ENCODE measurements around the gene IDI1.
"Not testable (repeated sequence)": the region's sequence is repeated elsewhere in the genome, so short reads cannot be mapped to it uniquely, and the experiment has no call there.

Gene IDI1

GRCh38 chr10:1063232-1063865, 14.4 kb upstream of the IDI1 start:
- DNase-seq, result no peak

- no peak for DNase-seq
These were observed 13.2 kb upstream of the IDI1 start for GRCh38 chr10:1061930-1062774.

GRCh38 chr10:1059902-1060301, 11.0 kb upstream of the IDI1 start:
- DNase-seq, result no peak

- no peak for DNase-seq
These were observed 9.1 kb upstream of the IDI1 start for GRCh38 chr10:1058017-1058416.

GRCh38 chr10:1057106-1057657, 8.3 kb upstream of the IDI1 start:
- no peak for DNase-seq

- peak; percentile 50 for DNase-seq
These were observed 7.6 kb upstream of the IDI1 start, which contains the start of gene WDR37 for GRCh38 chr10:1056326-1057105. Gene WDR37, plus strand, starts transcription at chr10:1056385. Its CDS starts 15,771 bp downstream, at chr10:1072156.

- no peak for DNase-seq
These were observed 5.8 kb upstream of the IDI1 start for GRCh38 chr10:1054684-1055083.

- peak; percentile 1 for DNase-seq
These were observed 1.6 kb upstream of the IDI1 start for GRCh38 chr10:1050554-1050953.

GRCh38 chr10:1050145-1050544, 1.2 kb upstream of the IDI1 start:
- no peak for DNase-seq

- DNase-seq, result no peak
These were observed 573 bp upstream of the IDI1 start for GRCh38 chr10:1049425-1049958.

- peak; percentile 42 for DNase-seq
These were observed 579 bp downstream of the IDI1 start for GRCh38 chr10:1048349-1048731.

- DNase-seq, result no peak
These were observed 982 bp downstream of the IDI1 start for GRCh38 chr10:1047937-1048336.

GRCh38 chr10:1045415-1045814, 3.5 kb downstream of the IDI1 start:
- no peak for DNase-seq

- no peak for DNase-seq
These were observed 4.0 kb downstream of the IDI1 start for GRCh38 chr10:1044964-1045363.

GRCh38 chr10:1044146-1044545, 4.8 kb downstream of the IDI1 start:
- no peak for DNase-seq

GRCh38 chr10:1043532-1043995, 5.4 kb downstream of the IDI1 start:
- no peak for DNase-seq

GRCh38 chr10:1041514-1041913, 7.4 kb downstream of the IDI1 start:
- no peak for DNase-seq

GRCh38 chr10:1040133-1040532, 8.8 kb downstream of the IDI1 start:
- no peak for DNase-seq

GRCh38 chr10:1038769-1039168, 10.2 kb downstream of the IDI1 start:
- DNase-seq, result not testable (repeated sequence)

- DNase-seq, result no peak
These were observed 11.8 kb downstream of the IDI1 start for GRCh38 chr10:1037098-1037497.

GRCh38 chr10:1036341-1036791, 12.6 kb downstream of the IDI1 start:
- DNase-seq, result no peak

- no peak for DNase-seq
These were observed 13.7 kb downstream of the IDI1 start for GRCh38 chr10:1035201-1035600.

GRCh38 chr10:1034758-1035157, 14.2 kb downstream of the IDI1 start:
- DNase-seq, result no peak

Measured in NCI-H2171 treated with DMSO at 0.1 percent for 48 hours (cell line).